Measurements from ENCODE around the gene IGFL3.

Gene IGFL3

DNA sequence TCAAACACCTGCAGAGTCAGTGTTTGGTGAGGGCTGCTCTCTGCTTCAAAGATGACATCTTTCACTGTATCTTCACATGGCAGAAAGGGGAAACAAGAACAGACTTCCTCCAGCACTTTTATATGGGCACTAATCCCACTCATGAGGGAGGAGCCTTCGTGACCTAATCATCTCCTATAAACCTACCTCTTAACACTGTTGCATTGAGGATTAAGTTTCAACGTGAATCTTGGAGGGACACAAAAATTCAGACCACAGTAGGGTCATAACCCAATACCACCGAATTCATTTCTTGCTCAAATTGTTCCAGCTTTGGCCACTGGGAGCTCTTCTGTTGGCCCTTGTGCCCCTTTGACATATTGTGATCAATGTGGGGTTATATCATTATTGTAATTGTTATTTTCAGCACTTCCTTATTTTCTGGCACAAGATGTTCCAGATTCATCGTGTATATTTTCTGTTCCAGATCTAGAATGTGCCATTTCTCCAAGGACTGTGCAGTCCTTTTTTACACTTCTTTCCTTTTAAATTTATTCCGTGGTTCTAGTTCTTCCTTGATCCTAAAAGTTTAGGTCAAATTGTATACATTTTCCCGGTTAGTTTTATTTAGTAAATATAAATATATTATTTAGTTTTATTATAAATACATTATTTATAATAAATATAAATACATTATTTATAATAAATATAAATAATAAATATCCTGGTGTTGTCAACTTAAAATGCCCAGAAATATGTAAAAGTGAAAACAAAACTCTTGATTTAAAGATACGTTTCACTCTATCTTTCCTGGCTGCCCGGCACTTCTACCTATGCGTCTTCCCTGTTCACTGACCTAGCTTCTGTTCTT lies 48.2 kb downstream of the IGFL3 start:
- no peak for DNase-seq

DNA sequence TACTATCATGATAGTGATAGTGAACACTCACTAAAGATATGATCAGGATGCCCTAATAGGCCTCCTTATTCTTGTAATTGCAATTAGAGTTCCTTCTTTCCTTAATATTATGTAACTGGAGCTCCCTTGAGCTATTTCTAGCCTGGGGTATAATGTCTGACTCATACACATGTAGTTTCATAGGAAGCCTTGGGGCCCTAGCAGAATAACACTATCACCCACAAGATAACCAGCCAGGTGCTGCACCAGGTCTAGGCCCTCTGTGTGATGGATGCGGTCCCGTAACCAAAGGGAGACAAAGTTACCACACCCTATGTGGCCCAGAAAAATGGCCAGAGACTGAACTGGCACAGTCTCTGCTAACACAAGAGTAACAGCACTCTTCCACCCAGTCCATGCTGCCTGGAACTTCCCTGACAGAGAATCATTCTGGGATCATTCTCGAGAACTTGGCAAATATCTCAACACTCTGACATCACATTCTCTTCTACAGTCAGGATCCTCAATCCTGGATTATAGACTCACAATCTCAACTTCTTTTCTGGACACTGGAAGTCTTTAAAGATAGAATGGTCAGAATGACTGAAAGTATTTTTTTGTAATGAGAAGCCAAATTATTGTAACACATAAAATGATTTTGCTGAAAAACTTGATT lies 51.1 kb downstream of the IGFL3 start:
- DNase-seq = no peak
